ENCODE measurements around the gene FOXP1.

- TF ChIP-seq POLR2A (IDR thresholded peaks at IDR 0.05) (no peak), CTCF (IDR thresholded peaks at IDR 0.05) (no peak), POLR2AphosphoS5 (IDR thresholded peaks at IDR 0.05) (no peak), EP300 (IDR thresholded peaks at IDR 0.05) (no peak)
These were observed 151.2 kb downstream of the FOXP1 start for GRCh38 chr3:71432044-71432975.
